Measurements from ENCODE around the gene EP400. TPM values are rescaled to one million over a fixed set of nuclear protein-coding genes. Genes with fewer than 3 reads are reported as not detected.

The EP400 gene
- total and polyA plus RNA-seq, 2 of the 13 experiments (the other 11 are each of a cell fraction or from before 2014, with no cell fraction given) = 4.9 to 5.0 TPM

DNA sequence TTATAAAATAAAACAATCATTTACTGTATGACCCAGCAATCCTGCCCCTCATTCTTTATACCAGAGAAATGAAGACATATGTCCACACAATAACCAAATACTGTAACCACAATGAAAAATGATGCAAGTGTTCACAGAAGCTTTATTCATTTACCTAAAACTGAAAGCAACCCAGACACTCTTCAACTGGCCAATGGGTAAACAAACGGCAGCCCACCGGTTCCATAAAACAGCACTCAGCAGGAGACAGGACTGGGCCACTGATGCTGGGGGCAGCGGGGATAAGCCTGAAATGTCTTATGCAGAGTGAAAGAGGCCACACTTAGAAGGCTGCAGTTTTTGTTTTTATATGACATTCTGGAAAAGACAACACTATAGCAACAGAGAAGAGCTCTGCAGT, 179.3 kb downstream of the EP400 start (continued):
- TF ChIP-seq, protein P1, sequence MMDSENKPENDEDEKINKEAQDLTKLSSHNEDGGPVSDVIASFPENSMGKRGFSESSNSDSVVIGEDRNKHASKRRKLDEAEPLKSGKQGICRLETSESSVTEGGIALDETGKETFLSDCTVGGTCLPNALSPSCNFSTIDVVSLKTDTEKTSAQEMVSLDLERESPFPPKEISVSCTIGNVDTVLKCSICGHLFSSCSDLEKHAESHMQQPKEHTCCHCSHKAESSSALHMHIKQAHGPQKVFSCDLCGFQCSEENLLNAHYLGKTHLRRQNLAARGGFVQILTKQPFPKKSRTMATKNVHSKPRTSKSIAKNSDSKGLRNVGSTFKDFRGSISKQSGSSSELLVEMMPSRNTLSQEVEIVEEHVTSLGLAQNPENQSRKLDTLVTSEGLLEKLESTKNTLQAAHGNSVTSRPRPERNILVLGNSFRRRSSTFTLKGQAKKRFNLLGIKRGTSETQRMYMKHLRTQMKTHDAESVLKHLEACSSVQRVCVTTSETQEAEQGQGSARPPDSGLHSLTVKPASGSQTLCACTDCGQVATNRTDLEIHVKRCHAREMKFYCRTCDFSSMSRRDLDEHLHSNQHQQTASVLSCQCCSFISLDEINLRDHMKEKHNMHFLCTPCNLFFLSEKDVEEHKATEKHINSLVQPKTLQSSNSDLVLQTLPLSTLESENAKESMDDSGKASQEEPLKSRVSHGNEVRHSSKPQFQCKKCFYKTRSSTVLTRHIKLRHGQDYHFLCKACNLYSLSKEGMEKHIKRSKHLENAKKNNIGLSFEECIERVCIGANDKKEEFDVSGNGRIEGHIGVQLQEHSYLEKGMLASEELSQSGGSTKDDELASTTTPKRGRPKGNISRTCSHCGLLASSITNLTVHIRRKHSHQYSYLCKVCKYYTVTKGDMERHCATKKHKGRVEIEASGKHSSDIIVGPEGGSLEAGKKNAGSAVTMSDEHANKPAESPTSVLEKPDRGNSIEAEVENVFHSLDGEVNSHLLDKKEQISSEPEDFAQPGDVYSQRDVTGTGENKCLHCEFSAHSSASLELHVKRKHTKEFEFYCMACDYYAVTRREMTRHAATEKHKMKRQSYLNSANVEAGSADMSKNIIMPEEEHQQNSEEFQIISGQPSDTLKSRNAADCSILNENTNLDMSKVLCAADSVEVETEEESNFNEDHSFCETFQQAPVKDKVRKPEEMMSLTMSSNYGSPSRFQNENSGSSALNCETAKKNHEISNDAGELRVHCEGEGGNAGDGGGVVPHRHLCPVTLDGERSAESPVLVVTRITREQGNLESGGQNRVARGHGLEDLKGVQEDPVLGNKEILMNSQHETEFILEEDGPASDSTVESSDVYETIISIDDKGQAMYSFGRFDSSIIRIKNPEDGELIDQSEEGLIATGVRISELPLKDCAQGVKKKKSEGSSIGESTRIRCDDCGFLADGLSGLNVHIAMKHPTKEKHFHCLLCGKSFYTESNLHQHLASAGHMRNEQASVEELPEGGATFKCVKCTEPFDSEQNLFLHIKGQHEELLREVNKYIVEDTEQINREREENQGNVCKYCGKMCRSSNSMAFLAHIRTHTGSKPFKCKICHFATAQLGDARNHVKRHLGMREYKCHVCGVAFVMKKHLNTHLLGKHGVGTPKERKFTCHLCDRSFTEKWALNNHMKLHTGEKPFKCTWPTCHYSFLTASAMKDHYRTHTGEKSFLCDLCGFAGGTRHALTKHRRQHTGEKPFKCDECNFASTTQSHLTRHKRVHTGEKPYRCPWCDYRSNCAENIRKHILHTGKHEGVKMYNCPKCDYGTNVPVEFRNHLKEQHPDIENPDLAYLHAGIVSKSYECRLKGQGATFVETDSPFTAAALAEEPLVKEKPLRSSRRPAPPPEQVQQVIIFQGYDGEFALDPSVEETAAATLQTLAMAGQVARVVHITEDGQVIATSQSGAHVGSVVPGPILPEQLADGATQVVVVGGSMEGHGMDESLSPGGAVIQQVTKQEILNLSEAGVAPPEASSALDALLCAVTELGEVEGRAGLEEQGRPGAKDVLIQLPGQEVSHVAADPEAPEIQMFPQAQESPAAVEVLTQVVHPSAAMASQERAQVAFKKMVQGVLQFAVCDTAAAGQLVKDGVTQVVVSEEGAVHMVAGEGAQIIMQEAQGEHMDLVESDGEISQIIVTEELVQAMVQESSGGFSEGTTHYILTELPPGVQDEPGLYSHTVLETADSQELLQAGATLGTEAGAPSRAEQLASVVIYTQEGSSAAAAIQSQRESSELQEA (CRISPR knock-in tag; IDR thresholded peaks at IDR 0.05; ENCODE audit: not compliant biosample characterization) = no peak
- TF ChIP-seq MEIS2 (CRISPR knock-in tag; IDR thresholded peaks at IDR 0.05) = no peak
- TF ChIP-seq ZNF670 (CRISPR knock-in tag; IDR thresholded peaks at IDR 0.05; ENCODE audit: borderline replicate concordance) = no peak
- no peak for TF ChIP-seq DR1 (CRISPR knock-in tag; IDR thresholded peaks at IDR 0.05)

DNA sequence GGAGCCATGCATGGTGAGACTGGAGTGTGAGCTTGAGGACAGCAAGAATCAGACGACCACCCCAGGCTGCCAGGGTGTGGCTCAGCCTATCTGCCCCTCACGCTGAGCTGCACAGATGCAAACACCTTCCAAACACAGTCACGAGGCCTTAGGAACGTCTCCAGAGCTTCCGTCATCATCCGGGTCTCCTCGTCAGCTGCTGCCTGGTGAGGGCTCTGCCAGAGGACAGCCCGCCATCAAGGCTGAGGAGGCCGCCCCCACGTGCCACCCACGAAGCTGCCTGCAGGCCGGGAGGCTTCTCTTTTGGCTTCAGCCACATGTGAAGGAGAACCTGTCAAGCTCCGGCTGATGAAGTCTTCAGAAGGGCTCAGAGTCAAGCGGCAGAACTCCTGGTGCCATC, 180.9 kb downstream of the EP400 start:
- no peaks in the 10 kb centered on the region for H4K20me1 ChIP-seq (ENCODE audit: insufficient read depth, low read length)
- intact Hi-C loops (cut with micrococcal nuclease; ENCODE audit: unreplicated experiment) (no loop called here), in situ Hi-C loops (cut with HindIII; ENCODE audit: extremely low pct_ligation_motif_present, low pct_unique_long_range_greater_than_20kb) (no loop called here)
- TF ChIP-seq SP4 (CRISPR knock-in tag; IDR thresholded peaks at IDR 0.05) (no peak), AGO2 (optimal IDR thresholded peaks at IDR 0.05; ENCODE audit: low read depth, low read length) (peak; percentile 75)
- POLR2A ChIA-PET = no interaction called here
- H3K4me3 ChIP-seq (replicated peaks in 1 of 3; ENCODE audit: insufficient read depth in 1 of 3, low read depth in 2 of 3, low read length in 3 of 3) = no peak overlapping the region
- no peaks in the 10 kb centered on the region for H3K9me3 ChIP-seq (ENCODE audit: low read length)
- H3K36me3 ChIP-seq (replicated peaks in 1 of 2; ENCODE audit: control insufficient read depth in 1 of 2, insufficient read depth in 2 of 2, low read length in 2 of 2) = peaks cover 11 to 23% of the 10 kb centered on the region in 2 experiments; a peak in 4 of 5 replicates
- BruUV-seq (replicated peaks) = no TSS peak
- DNase-seq (ENCODE audit: low spot score) (no peak), FAIRE-seq (no peak), ATAC-seq (no peak)
- WGBS (ENCODE audit: low lambda C conversion rate) = 85% methylated on average over 10 of the region's 14 CpGs
- no peaks in the 10 kb centered on the region for H3K4me1 ChIP-seq (ENCODE audit: insufficient read depth, low read length)
- H3K79me2 ChIP-seq (ENCODE audit: insufficient read depth, low read length) = no peaks in the 10 kb centered on the region
- no peak overlapping the region for H3K9ac ChIP-seq (ENCODE audit: insufficient read depth, low read depth, low read length)
- CTCF ChIA-PET (ENCODE audit: low intra/inter-chr PET ratio, low total read pairs) = no interaction called here
- no peak overlapping the region for H3K27ac ChIP-seq (ENCODE audit: extremely low read length, insufficient read depth, low read length)
- H3K4me2 ChIP-seq (ENCODE audit: low read depth, low read length) = no peak overlapping the region
- H2AFZ ChIP-seq (ENCODE audit: low read length) = no peak overlapping the region
- no peaks in the 10 kb centered on the region for H3K27me3 ChIP-seq (ENCODE audit: control insufficient read depth in 1 of 2, insufficient read depth in 2 of 2, low read length in 2 of 2)

Small RNA genes within 50 kb of the gene (small RNA-seq; reads per million reads assigned to genes)
- gene AC131009.3 (ENCODE audit: insufficient read depth in 2 of 3, insufficient read length in 3 of 3, low read depth in 2 of 3, low replicate concordance in 1 of 3) = 0 reads per million in 3 experiments
- gene AC137590.2 (ENCODE audit: insufficient read depth in 2 of 3, insufficient read length in 3 of 3, low read depth in 2 of 3, low replicate concordance in 1 of 3) = 0 reads per million in 3 experiments
- gene SNORA49 (ENCODE audit: insufficient read depth in 2 of 3, insufficient read length in 3 of 3, low read depth in 2 of 3, low replicate concordance in 1 of 3) = 9.9 to 170 (median 56.1) reads per million in 3 experiments

Other genes starting within 250 kb of the EP400 start
- 17.5 and 27.7 TPM in 2 replicates for gene SFSWAP, start 238.9 kb upstream of the EP400 start, total RNA-seq (2016; rRNA removed; fragmentation: Illumina TruSeq; extraction: Trizol)
- 17.1 and 20.2 TPM in 2 replicates for gene SFSWAP, start 238.9 kb upstream of the EP400 start, polyA plus RNA-seq (2011; rRNA removed)
- gene MMP17, start 121.5 kb upstream of the EP400 start, total RNA-seq (2016; rRNA removed; fragmentation: Illumina TruSeq; extraction: Trizol) = 0.38 and 0.80 TPM in 2 replicates
- gene MMP17, start 121.5 kb upstream of the EP400 start, polyA plus RNA-seq (2011; rRNA removed) = 0.55 and 2.0 TPM in 2 replicates
- gene ULK1, start 55.3 kb upstream of the EP400 start, total RNA-seq (2016; rRNA removed; fragmentation: Illumina TruSeq; extraction: Trizol) = 1.7 and 2.8 TPM in 2 replicates
- gene ULK1, start 55.3 kb upstream of the EP400 start, polyA plus RNA-seq (2011; rRNA removed) = 10.1 and 13.9 TPM in 2 replicates
- 23.5 and 24.7 TPM in 2 replicates for gene PUS1, start 20.7 kb upstream of the EP400 start, total RNA-seq (2016; rRNA removed; fragmentation: Illumina TruSeq; extraction: Trizol)
- 19.2 and 28.3 TPM in 2 replicates for gene PUS1, start 20.7 kb upstream of the EP400 start, polyA plus RNA-seq (2011; rRNA removed)
- 3.5 and 10.1 TPM in 2 replicates for gene DDX51, start 194.4 kb downstream of the EP400 start, total RNA-seq (2016; rRNA removed; fragmentation: Illumina TruSeq; extraction: Trizol)
- gene DDX51, start 194.4 kb downstream of the EP400 start, polyA plus RNA-seq (2011; rRNA removed) = 10.1 and 11.6 TPM in 2 replicates
- gene NOC4L, start 194.5 kb downstream of the EP400 start, total RNA-seq (2016; rRNA removed; fragmentation: Illumina TruSeq; extraction: Trizol) = 12.1 and 14.6 TPM in 2 replicates
- 4.3 and 4.6 TPM in 2 replicates for gene NOC4L, start 194.5 kb downstream of the EP400 start, polyA plus RNA-seq (2011; rRNA removed)